Right lobe of liver (tissue), 4 donors: ENCODE data around the gene RPP25L.

Experiments
- CTCF ChIP-seq, 4 donors: fragments of 200-600 bp in 3 of 4; fragments of 450-650 bp in 1 of 4; IDR thresholded peaks; one replicate each; pipeline versions ENCODE4 v1.5.1 to v1.8.0; 2016 to 2022; ENCODE audit warnings: antibody characterized with exemption in 4 of 4, mild to moderate bottlenecking in 2 of 4
- POLR2A ChIP-seq: fragments of 450-650 bp; IDR thresholded peaks from one replicate; pipeline ENCODE4 v1.6.1; 2017; ENCODE audit warnings: antibody characterized with exemption, mild to moderate bottlenecking
- donor health status: DM: no; HTN: no; CAD: no.
- donor health status: DM: no; HTN: no; CAD: no.
- donor health status: DM: no; HTN: yes; CAD: no.

- TF ChIP-seq CTCF (IDR thresholded peaks at IDR 0.05): no peak
- no peak for TF ChIP-seq POLR2A
Measured at GRCh38 chr9:34635556-34635955, 23.7 kb upstream of the RPP25L start.
